C4-2B (cell line): Measurements from ENCODE around the gene TMEFF2.
"Not testable (repeated sequence)": the region's sequence is repeated elsewhere in the genome, so short reads cannot be mapped to it uniquely, and the experiment has no call there.

Experiments used
- H3K27ac ChIP-seq: fragments of 450-650 bp; 2 replicates; pipeline ENCODE4 v1.5.1; 2017
- ZFX ChIP-seq: fragments of 450-650 bp; IDR thresholded peaks from 2 replicates; pipeline ENCODE4 v1.6.1; 2017
- TF ChIP-seq, protein P1 (sequence below): fragments of 450-650 bp; conservative IDR thresholded peaks from 2 replicates; pipeline ENCODE4 v1.5.1; 2017; ENCODE audit warnings: mild to moderate bottlenecking

TMEFF2 gene

DNA sequence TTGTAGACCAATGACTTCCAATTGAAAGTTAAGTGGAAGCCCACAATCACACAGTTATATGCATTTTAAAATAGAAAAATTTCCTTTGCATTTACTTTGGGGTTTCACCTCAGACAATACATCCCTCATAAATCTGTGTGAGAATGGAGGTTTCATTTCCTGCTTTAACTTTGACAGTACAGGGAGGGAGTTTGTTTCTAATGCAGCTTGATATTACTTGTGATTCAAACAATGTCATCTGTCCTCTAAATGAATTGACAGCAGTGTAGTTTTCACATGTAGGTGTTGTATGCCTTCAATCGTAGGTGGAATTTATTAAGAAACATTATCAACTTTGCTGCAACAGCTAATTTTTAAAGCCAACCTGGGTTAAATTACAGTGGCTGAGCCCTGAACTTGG, 75.2 kb downstream of the TMEFF2 start:
- no peak overlapping the region for H3K27ac ChIP-seq
- TF ChIP-seq, protein P1, sequence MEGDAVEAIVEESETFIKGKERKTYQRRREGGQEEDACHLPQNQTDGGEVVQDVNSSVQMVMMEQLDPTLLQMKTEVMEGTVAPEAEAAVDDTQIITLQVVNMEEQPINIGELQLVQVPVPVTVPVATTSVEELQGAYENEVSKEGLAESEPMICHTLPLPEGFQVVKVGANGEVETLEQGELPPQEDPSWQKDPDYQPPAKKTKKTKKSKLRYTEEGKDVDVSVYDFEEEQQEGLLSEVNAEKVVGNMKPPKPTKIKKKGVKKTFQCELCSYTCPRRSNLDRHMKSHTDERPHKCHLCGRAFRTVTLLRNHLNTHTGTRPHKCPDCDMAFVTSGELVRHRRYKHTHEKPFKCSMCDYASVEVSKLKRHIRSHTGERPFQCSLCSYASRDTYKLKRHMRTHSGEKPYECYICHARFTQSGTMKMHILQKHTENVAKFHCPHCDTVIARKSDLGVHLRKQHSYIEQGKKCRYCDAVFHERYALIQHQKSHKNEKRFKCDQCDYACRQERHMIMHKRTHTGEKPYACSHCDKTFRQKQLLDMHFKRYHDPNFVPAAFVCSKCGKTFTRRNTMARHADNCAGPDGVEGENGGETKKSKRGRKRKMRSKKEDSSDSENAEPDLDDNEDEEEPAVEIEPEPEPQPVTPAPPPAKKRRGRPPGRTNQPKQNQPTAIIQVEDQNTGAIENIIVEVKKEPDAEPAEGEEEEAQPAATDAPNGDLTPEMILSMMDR, result no peak
- no peak for TF ChIP-seq ZFX

DNA sequence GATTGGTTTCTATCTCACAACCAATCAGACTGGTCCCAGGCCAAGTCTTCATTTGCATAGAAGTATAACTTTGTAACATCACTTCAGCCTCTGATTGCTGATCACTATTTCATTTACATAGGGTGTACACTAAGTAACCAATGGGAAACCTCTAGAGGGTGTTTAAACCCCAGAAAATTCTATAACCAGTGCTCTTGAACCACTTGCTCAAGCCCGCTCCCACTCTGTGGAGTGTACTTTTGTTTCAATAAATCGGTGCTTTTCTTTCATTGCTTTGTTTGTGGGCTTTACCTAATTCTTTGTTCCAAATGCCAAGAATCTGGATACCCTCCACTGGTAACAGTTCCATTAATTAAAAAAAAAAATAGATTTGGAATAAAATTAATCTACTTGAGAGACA, 77.0 kb downstream of the TMEFF2 start:
- TF ChIP-seq, protein P1, result no peak
- TF ChIP-seq ZFX, result no peak
- no peak overlapping the region for H3K27ac ChIP-seq

DNA sequence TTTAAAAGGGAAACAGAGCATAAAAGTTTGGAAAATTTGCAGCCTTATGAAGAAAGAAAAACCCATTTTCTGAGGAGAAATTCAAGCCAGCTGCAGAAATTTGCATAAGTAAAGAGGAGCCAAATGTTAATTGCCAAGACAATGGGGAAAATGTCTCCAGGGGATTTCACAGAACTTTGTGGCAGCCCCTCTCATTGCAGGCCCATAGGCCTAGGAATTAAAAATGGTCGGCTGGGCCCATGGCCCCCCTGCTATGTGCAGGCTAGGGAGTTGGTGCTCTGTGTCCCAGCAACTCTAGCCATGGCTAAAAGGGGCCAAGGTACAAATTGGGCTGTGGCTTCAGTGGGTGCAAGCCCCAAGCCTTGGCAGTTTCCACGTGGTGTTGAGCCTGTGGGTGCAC, 83.2 kb downstream of the TMEFF2 start:
- not testable (repeated sequence) for H3K27ac ChIP-seq

DNA sequence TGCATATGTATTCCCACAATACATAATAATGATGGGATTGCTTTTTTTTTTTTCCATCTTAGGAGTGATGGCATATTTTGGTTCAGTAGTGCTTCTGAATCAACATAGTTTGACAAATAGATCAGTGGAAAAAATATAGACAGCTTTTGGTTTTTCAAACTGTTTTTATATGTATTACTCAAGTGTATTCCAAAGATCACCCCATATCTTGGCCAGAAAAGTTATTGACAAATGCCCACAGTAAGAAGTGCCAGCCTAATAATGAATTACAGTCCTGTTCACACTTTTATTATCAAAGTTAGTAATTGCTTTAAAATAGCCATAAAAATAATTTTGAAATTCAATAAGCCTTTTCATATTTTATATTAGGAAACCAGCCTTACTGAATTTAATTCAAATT, 95.0 kb downstream of the TMEFF2 start:
- TF ChIP-seq, protein P1, result no peak
- no peak for TF ChIP-seq ZFX
- H3K27ac ChIP-seq, result no peak overlapping the region

DNA sequence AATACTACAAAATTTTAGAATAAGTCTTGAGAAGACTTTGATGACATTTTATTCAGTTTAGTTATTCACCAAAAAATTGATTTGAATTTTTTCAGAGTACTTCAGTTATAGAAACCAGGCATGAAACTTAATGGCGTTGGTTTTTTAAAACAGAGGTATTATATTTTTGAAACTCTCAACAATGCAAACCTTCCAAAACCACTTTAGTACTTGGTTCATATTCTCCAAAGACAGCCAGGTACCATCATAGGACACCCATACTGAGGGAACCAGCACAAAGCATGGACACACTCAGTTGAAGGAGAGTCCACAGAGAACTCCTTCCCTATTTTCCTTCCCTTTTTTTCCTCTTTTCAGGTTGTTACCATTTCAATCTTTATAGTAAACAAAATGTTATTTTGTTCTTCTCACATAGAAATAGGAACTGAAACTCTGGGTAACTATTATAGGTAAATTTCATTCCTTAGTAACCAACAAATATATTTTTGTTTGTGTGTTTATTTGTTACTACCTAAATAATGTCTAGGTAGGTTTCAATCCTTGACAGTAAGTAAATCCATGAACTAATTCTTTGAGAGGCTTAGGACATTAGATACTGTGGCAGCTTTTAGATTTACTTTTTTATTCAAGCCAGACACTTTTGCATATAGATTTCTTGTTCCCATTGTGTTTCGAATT, 95.8 kb downstream of the TMEFF2 start:
- H3K27ac ChIP-seq, result no peak overlapping the region
- TF ChIP-seq, protein P1, result no peak
- no peak for TF ChIP-seq ZFX

DNA sequence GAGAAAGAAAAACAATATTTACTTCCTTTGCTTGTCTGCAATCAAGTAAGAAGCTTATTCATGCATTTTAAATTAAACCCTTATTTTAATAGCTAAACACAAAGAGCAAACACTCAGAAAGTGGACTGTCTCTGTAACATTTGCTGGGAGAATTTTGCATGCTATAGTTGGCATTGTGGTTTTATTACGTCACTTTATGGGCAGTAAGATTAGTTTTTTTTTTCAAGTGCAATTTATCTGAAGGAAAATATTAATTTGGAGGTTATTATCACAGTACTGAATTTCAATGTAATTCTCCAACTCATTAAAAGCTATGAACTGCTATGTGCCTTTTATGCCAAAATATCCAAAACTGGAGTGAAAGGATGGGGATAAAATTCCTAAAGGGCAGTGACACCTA, 103.3 kb downstream of the TMEFF2 start:
- no peak overlapping the region for H3K27ac ChIP-seq
- TF ChIP-seq ZFX, result no peak
- TF ChIP-seq, protein P1, result no peak

DNA sequence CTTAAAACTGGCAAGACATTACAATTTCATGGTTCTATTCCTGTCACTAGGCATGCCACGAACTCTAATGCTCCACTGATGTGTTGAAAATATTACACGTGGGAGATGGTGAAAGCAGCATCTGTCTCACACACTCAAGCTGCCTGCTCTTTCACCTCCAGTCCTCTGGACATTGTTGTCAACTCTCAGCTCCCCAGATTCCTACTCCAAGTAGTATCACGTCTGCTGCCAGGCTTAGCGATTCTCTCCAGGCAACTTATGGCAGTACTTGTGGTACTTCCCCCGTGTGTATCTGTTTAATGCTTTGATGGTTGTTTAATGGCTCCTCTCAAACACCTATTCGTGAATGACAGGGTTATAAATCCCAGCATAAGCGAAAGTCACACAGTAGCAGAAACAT, 103.8 kb downstream of the TMEFF2 start:
- TF ChIP-seq, protein P1, result no peak
- no peak for TF ChIP-seq ZFX
- H3K27ac ChIP-seq, result no peak overlapping the region

DNA sequence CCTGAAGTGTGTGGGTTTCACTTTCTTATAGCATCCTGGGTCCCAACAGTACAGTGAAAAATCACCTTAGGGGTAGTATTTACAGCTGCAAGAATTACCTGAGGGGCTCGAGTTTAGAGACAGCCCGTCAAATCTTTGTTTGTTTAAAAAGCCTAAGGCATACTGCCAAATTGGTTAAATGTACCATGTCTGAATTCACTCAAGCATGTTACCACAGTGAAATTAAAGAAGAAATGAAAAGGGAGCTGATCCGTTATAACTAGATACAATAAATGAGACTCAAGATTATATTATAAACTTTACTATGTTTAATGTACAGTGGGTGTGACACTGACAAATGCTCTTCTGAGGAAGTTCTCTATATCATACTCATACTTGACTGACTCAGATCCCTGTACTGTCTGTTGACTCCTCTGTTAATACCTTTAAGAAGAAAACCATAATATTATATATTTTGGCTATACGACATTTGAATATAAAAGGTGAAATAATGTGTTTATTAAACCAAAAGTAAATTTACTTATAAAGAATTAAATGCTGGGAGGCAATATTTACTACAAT, 107.3 kb downstream of the TMEFF2 start:
- TF ChIP-seq, protein P1, result no peak
- TF ChIP-seq ZFX, result no peak
- H3K27ac ChIP-seq, result no peak overlapping the region
